DOHH2 (cell line): ENCODE measurements around the gene FETUB.
A peak's percentile ranks its signal among the peaks of the same experiment; 100 is the strongest.

ENCODE experiments used
- H3F3A ChIP-seq: fragments of 200-600 bp; sonication (generic), shearing (Covaris generic); 2 replicates; pipeline ENCODE4 v1.6.0; 2016; ENCODE audit warnings: antibody characterized with exemption, mild to moderate bottlenecking; ENCODE audit not compliant: control insufficient read depth, insufficient read depth
- H3K27ac ChIP-seq: fragments of 200-600 bp; sonication (generic); 2 replicates; pipeline ENCODE4 v1.5.1; 2014; ENCODE audit warnings: low read depth, mild to moderate bottlenecking, low read length, moderate library complexity
- H3K27me3 ChIP-seq: fragments of 200-600 bp; sonication (generic); 2 replicates; pipeline ENCODE4 v1.6.1; 2014; ENCODE audit warnings: mild to moderate bottlenecking, low read length, mixed read lengths; ENCODE audit not compliant: control insufficient read depth
- H3K36me3 ChIP-seq: fragments of 200-600 bp; sonication (generic); 2 replicates; pipeline ENCODE4 v1.6.1; 2014; ENCODE audit warnings: mild to moderate bottlenecking, low read length, moderate library complexity, mixed read lengths; ENCODE audit not compliant: control insufficient read depth
- H3K4me1 ChIP-seq: fragments of 200-600 bp; sonication (generic); 2 replicates; pipeline ENCODE4 v1.6.1; 2014; ENCODE audit warnings: mild to moderate bottlenecking, low read length, mixed read lengths; ENCODE audit not compliant: control insufficient read depth
- H3K4me2 ChIP-seq: fragments of 200-600 bp; sonication (generic); 2 replicates; pipeline ENCODE4 v1.6.0; 2014; ENCODE audit warnings: mild to moderate bottlenecking, low read length, moderate library complexity
- H3K4me3 ChIP-seq: fragments of 200-600 bp; sonication (generic); 2 replicates; pipeline ENCODE4 v1.5.1; 2014; ENCODE audit warnings: mild to moderate bottlenecking, low read length, mixed read lengths
- H3K79me2 ChIP-seq: fragments of 200-600 bp; sonication (generic); 2 replicates; pipeline ENCODE4 v1.6.1; 2014; ENCODE audit warnings: mild to moderate bottlenecking, low read length, mixed read lengths; ENCODE audit not compliant: control insufficient read depth
- H3K9me2 ChIP-seq: fragments of 200-600 bp; sonication (generic); replicated peaks from 2 replicates; pipeline ENCODE4 v1.6.1; 2014; ENCODE audit warnings: mild to moderate bottlenecking, low read length, mixed read lengths; ENCODE audit not compliant: control insufficient read depth
- H3K9me3 ChIP-seq: fragments of 200-600 bp; sonication (generic); 2 replicates; pipeline ENCODE4 v1.6.1; 2014; ENCODE audit warnings: antibody characterized with exemption, low read length, mixed read lengths; ENCODE audit not compliant: control insufficient read depth, insufficient read depth
- H4K20me1 ChIP-seq: fragments of 200-600 bp; sonication (generic); 2 replicates; pipeline ENCODE4 v1.6.0; 2014; ENCODE audit warnings: low read depth, mild to moderate bottlenecking, antibody characterized with exemption, low read length, moderate library complexity; ENCODE audit not compliant: control insufficient read depth, insufficient read depth
- CTCF ChIP-seq: fragments of 200-600 bp; sonication (generic); IDR thresholded peaks from one replicate; pipeline ENCODE4 v1.5.1; 2014; ENCODE audit warnings: antibody characterized with exemption, mild to moderate bottlenecking, low read depth, low read length; ENCODE audit not compliant: poor library complexity, severe bottlenecking
- EZH2phosphoT487 ChIP-seq: fragments of 200-600 bp; sonication (generic); IDR thresholded peaks from 2 replicates; pipeline ENCODE4 v1.6.1; 2017; ENCODE audit warnings: borderline replicate concordance, mild to moderate bottlenecking, antibody characterized with exemption, low read length, moderate library complexity, mixed read lengths

Gene FETUB

GRCh38 chr3:186640929-186641328 lies 730 bp downstream of the FETUB start:
- Histone ChIP-seq H3K4me1 (peaks cover 25% of the 10 kb centered on the region), H3K4me2 (no peak overlapping the region), H3K36me3 (no peaks in the 10 kb centered on the region), H4K20me1 (no peaks in the 10 kb centered on the region), H3F3A (no peaks in the 10 kb centered on the region), H3K27me3 (no peaks in the 10 kb centered on the region), H3K27ac (no peak overlapping the region), H3K4me3 (no peak overlapping the region), H3K9me2 (no peaks in the 10 kb centered on the region), H3K79me2 (no peaks in the 10 kb centered on the region), H3K9me3 (peaks cover 4% of the 10 kb centered on the region; the same call in 1 of the 2 replicates)
- no peak for TF ChIP-seq CTCF
- no peak for TF ChIP-seq EZH2phosphoT487

- TF ChIP-seq EZH2phosphoT487 = no peak
- TF ChIP-seq CTCF = no peak
- no peaks in the 10 kb centered on the region for H3K9me2 ChIP-seq
Observed at GRCh38 chr3:186642014-186642413, 1.8 kb downstream of the FETUB start.

DNA sequence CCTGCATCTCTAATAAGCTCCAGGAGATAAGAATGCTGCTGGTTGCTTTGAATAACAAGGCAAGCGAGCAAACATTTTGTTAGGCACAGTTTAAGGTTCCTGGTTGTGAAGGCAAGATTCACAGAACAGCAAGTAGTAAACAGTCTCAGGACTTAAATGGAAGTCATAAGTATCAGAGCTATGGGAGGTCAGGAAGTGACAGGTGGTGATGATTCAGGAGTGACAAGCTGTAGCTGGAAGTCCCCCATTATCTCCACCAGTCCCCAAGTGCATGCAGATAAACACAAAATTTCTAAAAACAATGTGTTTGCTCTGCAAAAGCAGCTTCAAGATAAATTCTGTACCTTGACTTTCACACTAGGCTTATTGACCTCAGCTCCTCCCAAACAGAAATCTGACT lies 3.3 kb downstream of the FETUB start:
- Histone ChIP-seq H3K4me1 (peaks cover 25% of the 10 kb centered on the region), H4K20me1 (no peaks in the 10 kb centered on the region), H3K4me3 (no peak overlapping the region), H3K36me3 (no peaks in the 10 kb centered on the region), H3F3A (no peaks in the 10 kb centered on the region), H3K9me2 (no peaks in the 10 kb centered on the region), H3K27ac (no peak overlapping the region), H3K79me2 (no peaks in the 10 kb centered on the region), H3K9me3 (peaks cover 4% of the 10 kb centered on the region; the same call in 1 of the 2 replicates), H3K4me2 (no peak overlapping the region), H3K27me3 (no peaks in the 10 kb centered on the region)
- TF ChIP-seq EZH2phosphoT487 (no peak), CTCF (no peak)

More at GRCh38 chr3:186642014-186642413, 1.8 kb downstream of the FETUB start:
- Histone ChIP-seq H3K4me2 (peak overlapping the region; percentile 31), H4K20me1 (no peaks in the 10 kb centered on the region), H3K36me3 (no peaks in the 10 kb centered on the region), H3F3A (no peaks in the 10 kb centered on the region), H3K4me3 (peak overlapping the region; percentile 14; the same call in 1 of the 2 replicates), H3K27ac (no peak overlapping the region), H3K9me3 (peaks cover 4% of the 10 kb centered on the region; the same call in 1 of the 2 replicates), H3K27me3 (no peaks in the 10 kb centered on the region), H3K4me1 (peaks cover 25% of the 10 kb centered on the region), H3K79me2 (no peaks in the 10 kb centered on the region)

- no peaks in the 10 kb centered on the region for H3K27me3 ChIP-seq
- H3F3A ChIP-seq = no peaks in the 10 kb centered on the region
- TF ChIP-seq CTCF (no peak), EZH2phosphoT487 (no peak)
- H3K9me2 ChIP-seq = no peaks in the 10 kb centered on the region
- no peaks in the 10 kb centered on the region for H3K36me3 ChIP-seq
- no peaks in the 10 kb centered on the region for H3K79me2 ChIP-seq
- H3K4me2 ChIP-seq = no peak overlapping the region
- no peak overlapping the region for H3K4me3 ChIP-seq
- H3K27ac ChIP-seq = no peak overlapping the region
- H3K4me1 ChIP-seq = peaks cover 25% of the 10 kb centered on the region
- H3K9me3 ChIP-seq = no peaks in the 10 kb centered on the region
- H4K20me1 ChIP-seq = no peaks in the 10 kb centered on the region
Observed at GRCh38 chr3:186644683-186645082, 4.5 kb downstream of the FETUB start.
